Activated B cell treated with CpG ODN at 0.5 μM for 24 hours (primary cell): ENCODE measurements around the gene MRPL50. TPM values are rescaled to one million over a fixed set of nuclear protein-coding genes. Genes with fewer than 3 reads are reported as not detected.

ENCODE experiments used
- ATAC-seq: fragments of 200-7000 bp; cut with Tn5 transposase; one replicate; pipeline ENCODE4 v1.10.0; 2021; ENCODE audit warnings: low read depth, mild to moderate bottlenecking, moderate library complexity
- CTCF ChIA-PET: fragments of 350-600 bp; sonication (Branson Sonifier 250); formaldehyde crosslinking; loops from one replicate; lab custom pipeline; 2021; ENCODE audit warnings: antibody characterized with exemption; lab: Charles Lee
- POLR2A ChIA-PET: fragments of 350-600 bp; sonication (Branson Sonifier 250); formaldehyde crosslinking; loops from one replicate; lab custom pipeline; 2021; ENCODE audit warnings: antibody characterized with exemption; lab: Charles Lee
- DNase-seq: peaks from one replicate; pipeline ENCODE4 v3.0.0; 2022
- H3K27ac Mint-ChIP-seq: one replicate; pipeline ENCODE4 v1.8.0; 2020; ENCODE audit warnings: mixed read lengths
- H3K27me3 Mint-ChIP-seq: one replicate; pipeline ENCODE4 v1.8.0; 2021; ENCODE audit warnings: mixed read lengths
- H3K36me3 Mint-ChIP-seq: one replicate; pipeline ENCODE4 v1.8.0; 2021; ENCODE audit warnings: low read depth, mixed read lengths
- H3K4me1 Mint-ChIP-seq: one replicate; pipeline ENCODE4 v1.8.0; 2021; ENCODE audit warnings: mixed read lengths
- H3K4me3 Mint-ChIP-seq: one replicate; pipeline ENCODE4 v1.8.0; 2020; ENCODE audit warnings: mild to moderate bottlenecking, mixed read lengths
- H3K9me3 Mint-ChIP-seq: one replicate; pipeline ENCODE4 v1.8.0; 2020; ENCODE audit warnings: mixed read lengths
- intact Hi-C: fragments of 100-400 bp; cut with micrococcal nuclease; formaldehyde crosslinking; loops from one replicate; pipeline ENCODE4 v1.15.1; 2024
- total RNA-seq: library from RNA; stranded (reverse); gene quantifications from 2 replicates; pipeline ENCODE4 v1.2.3, GENCODE V29; 2022
- TF ChIP-seq, protein P1 (sequence below): fragments of 200-600 bp; IDR thresholded peaks from one replicate; pipeline ENCODE4 v1.8.0; 2022; ENCODE audit warnings: antibody characterized with exemption, mild to moderate bottlenecking

Gene MRPL50
- total RNA-seq, 1 donor from 2014 or later = 14.0 TPM

DNA sequence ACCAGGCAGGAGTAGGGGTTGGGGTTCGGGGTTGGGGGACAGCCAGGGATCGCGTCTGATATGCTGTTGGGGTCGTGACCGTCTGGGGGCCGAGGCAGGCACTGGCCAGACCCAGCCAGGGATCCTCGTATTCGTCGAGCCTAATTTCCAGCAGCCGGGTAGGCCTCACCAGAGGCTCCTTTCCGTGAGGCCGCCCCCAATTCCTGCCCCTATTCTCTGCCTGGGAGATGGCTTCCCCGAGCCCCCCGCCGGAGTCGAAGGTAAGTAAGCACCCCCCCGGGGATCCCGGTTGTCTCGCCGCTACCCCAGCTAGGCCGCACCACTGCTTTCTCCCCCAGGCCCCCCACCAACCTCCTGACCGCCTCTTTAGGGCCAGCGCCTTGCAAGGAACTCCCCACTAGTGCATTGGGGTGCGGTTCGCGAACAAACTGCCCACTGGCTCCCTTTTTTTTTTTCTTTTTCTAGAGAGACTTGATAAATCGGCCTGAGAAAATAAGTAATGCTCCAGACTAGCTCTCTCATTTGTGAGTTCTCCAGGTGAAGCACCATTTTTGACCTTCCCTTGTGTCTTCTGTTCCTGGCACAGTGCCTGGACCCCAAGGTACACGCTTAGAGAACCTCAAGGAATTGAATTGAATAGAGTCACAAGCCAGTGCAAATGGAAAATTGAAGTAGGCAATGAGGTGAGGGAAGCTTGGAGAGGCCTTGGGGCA lies 668 bp upstream of the MRPL50 start:
- ChIA-PET POLR2A (interaction anchor here (0.6 to 2.3 kb wide), 10 partner anchors 8 to 135 kb away, joined by 3 to 23 read pairs (median 5); partner anchors contain the start of gene RNF20), CTCF (interaction anchor here (1.4 kb wide), 1 partner anchor 131 kb away, joined by 3 read pairs; no protein-coding TSS in a partner anchor)
- intact Hi-C loops = loop anchor here (1.0 to 5.0 kb wide), 6 partner anchors 12 to 1577 kb away; partner anchors contain the start of genes ERP44, INVS, NR4A3 and RNF20
- TF ChIP-seq, protein P1, sequence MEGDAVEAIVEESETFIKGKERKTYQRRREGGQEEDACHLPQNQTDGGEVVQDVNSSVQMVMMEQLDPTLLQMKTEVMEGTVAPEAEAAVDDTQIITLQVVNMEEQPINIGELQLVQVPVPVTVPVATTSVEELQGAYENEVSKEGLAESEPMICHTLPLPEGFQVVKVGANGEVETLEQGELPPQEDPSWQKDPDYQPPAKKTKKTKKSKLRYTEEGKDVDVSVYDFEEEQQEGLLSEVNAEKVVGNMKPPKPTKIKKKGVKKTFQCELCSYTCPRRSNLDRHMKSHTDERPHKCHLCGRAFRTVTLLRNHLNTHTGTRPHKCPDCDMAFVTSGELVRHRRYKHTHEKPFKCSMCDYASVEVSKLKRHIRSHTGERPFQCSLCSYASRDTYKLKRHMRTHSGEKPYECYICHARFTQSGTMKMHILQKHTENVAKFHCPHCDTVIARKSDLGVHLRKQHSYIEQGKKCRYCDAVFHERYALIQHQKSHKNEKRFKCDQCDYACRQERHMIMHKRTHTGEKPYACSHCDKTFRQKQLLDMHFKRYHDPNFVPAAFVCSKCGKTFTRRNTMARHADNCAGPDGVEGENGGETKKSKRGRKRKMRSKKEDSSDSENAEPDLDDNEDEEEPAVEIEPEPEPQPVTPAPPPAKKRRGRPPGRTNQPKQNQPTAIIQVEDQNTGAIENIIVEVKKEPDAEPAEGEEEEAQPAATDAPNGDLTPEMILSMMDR = no peak
- peak overlapping the region; percentile 97 for H3K4me3 Mint-ChIP-seq
- ATAC-seq (peak; percentile 2), DNase-seq (no peak)
- peaks cover 77% of the 10 kb centered on the region for H3K36me3 Mint-ChIP-seq
- peaks cover 74% of the 10 kb centered on the region for H3K4me1 Mint-ChIP-seq
- H3K27me3 Mint-ChIP-seq = no peaks in the 10 kb centered on the region
- H3K27ac Mint-ChIP-seq = peak overlapping the region; percentile 98
- H3K9me3 Mint-ChIP-seq = peaks cover 12% of the 10 kb centered on the region

DNA sequence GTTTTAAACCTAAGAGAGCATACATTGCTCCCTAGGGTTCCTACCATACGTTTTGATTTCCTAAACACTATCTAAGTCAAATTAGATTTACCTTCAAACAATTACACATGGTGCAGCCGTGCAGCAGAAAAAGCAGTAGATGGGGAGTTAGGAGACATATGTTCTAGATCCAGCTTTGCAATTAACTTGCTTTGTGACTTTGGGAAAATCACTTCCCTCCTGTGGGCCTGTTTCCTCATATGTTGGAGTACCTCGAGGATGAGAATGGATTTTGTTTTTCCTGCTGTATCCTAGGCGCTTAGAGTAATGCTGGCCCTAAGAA lies 711 bp downstream of the MRPL50 start:
- ChIA-PET POLR2A (interaction anchor here (1.8 to 2.3 kb wide), 3 partner anchors 29 to 136 kb away, joined by 4 to 23 read pairs (median 5); partner anchors contain the start of gene RNF20), CTCF (interaction anchor here (1.0 kb wide), 1 partner anchor 9 kb away, joined by 3 read pairs; no protein-coding TSS in a partner anchor)
- TF ChIP-seq, protein P1 = no peak
- Mint-ChIP-seq H3K27ac (peak overlapping the region; percentile 98), H3K4me3 (peak overlapping the region; percentile 97), H3K36me3 (peaks cover 74% of the 10 kb centered on the region), H3K27me3 (no peaks in the 10 kb centered on the region), H3K9me3 (peaks cover 3% of the 10 kb centered on the region), H3K4me1 (peaks cover 75% of the 10 kb centered on the region)
- ATAC-seq (no peak), DNase-seq (no peak)
- intact Hi-C loops = loop anchor here (1.0 to 5.0 kb wide), 6 partner anchors 10 to 1575 kb away; partner anchors contain the start of genes ERP44, INVS, NR4A3 and RNF20

DNA sequence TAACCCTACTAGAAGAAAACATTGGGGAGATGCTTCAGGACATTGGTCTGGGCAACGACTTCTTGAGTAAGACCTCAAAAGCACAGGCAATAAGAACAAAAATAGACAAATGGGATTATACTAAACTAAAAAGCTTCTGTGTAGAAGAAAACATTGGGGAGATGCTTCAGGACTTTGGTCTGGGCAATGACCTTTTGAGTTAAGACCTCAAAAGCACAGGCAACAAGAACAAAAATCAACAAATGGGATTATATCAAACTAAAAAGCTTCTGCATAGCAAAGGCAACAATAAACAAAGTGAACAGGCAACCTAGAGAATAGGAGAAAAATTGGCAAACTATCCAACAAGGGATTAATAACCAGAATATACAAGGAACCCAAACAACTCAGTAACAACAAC lies 3.7 kb downstream of the MRPL50 start:
- Mint-ChIP-seq H3K4me1 (peaks cover 59% of the 10 kb centered on the region), H3K27me3 (no peaks in the 10 kb centered on the region), H3K27ac (no peak overlapping the region), H3K9me3 (peaks cover 3% of the 10 kb centered on the region), H3K4me3 (peak overlapping the region; percentile 21), H3K36me3 (peaks cover 69% of the 10 kb centered on the region)
- ATAC-seq = no peak
- TF ChIP-seq, protein P1 = no peak
- POLR2A ChIA-PET = no interaction called here
- DNase-seq = no peak
- intact Hi-C loops = loop anchor here (5.0 kb wide), 2 partner anchors 982 to 1572 kb away; partner anchors contain the start of gene NR4A3
- CTCF ChIA-PET = no interaction called here

DNA sequence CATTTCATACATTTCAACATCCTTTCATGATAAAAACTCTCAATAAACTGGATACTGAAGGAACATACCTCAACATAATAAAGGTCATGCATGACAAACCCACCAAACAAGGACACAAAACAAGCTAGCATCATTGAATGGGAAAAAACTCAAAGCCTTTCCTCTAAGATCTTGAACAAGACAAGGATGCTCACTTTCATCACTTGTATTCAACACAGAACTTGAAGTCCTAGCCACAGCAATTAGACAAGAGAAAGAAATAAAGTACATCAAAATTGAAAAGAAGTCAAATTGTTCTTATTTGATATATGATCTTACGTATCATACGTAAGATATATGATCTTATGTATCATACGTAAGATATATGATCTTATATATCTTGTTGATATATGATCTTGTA lies 5.3 kb downstream of the MRPL50 start:
- Mint-ChIP-seq H3K36me3 (peaks cover 69% of the 10 kb centered on the region), H3K4me1 (peaks cover 48% of the 10 kb centered on the region), H3K4me3 (no peak overlapping the region), H3K27me3 (no peaks in the 10 kb centered on the region), H3K9me3 (peaks cover 3% of the 10 kb centered on the region), H3K27ac (no peak overlapping the region)
- ChIA-PET POLR2A (no interaction called here), CTCF (no interaction called here)
- DNase-seq (no peak), ATAC-seq (no peak)
- intact Hi-C loops = no loop called here
- TF ChIP-seq, protein P1 = no peak

DNA sequence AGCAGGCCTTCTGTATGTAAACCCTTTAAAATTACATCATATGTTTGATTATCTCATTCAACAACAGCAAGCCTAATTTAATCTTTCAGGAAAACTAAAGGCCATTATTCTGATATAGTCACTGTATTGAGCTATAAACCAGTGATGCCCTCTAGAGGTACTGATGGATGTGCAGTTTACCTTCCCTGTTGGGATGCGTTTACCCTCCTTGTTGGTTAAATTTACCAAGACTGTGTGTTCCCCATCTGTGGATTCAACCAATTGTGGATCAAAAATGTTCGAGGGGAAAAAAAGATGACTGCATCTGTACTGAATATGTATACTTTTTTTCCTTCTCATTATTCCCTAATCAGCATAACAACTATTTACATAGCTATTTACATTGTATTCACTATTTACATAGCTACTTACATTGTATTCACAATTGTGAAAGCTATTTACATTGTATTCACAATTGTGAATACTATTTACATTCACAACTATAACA lies 9.9 kb downstream of the MRPL50 start:
- Mint-ChIP-seq H3K36me3 (peaks cover 51% of the 10 kb centered on the region), H3K4me1 (peaks cover 16% of the 10 kb centered on the region), H3K4me3 (no peak overlapping the region), H3K9me3 (peaks cover 13% of the 10 kb centered on the region), H3K27me3 (no peaks in the 10 kb centered on the region), H3K27ac (peak overlapping the region; percentile 25)
- ATAC-seq (no peak), DNase-seq (no peak)
- POLR2A ChIA-PET = no interaction called here
- intact Hi-C loops = no loop called here
- TF ChIP-seq, protein P1 = no peak
- CTCF ChIA-PET = interaction anchor here (0.9 kb wide), 1 partner anchor 9 kb away, joined by 3 read pairs; no protein-coding TSS in a partner anchor
